ENCODE results near the gene CD58. TPM values are rescaled to one million over a fixed set of nuclear protein-coding genes. Genes with fewer than 3 reads are reported as not detected.
A peak's percentile ranks its signal among the peaks of the same experiment; 100 is the strongest.
"Not testable (repeated sequence)": the region's sequence is repeated elsewhere in the genome, so short reads cannot be mapped to it uniquely, and the experiment has no call there.

CD58 gene
- total RNA-seq = 19.8 TPM

GRCh38 chr1:116570358-116571214, at the start of gene CD58:
Gene CD58, minus strand, starts transcription at chr1:116571026. Its CDS starts 54 bp downstream, at chr1:116570972.
- peak; percentile 91 for ATAC-seq

GRCh38 chr1:116620392-116620791, 49.6 kb upstream of the CD58 start:
- not testable (repeated sequence) for ATAC-seq

GRCh38 chr1:116619106-116619505, 48.3 kb upstream of the CD58 start:
- not testable (repeated sequence) for ATAC-seq

- ATAC-seq = not testable (repeated sequence)
Observed at GRCh38 chr1:116617808-116618207, 47.0 kb upstream of the CD58 start.

- peak; percentile 20 for ATAC-seq
Observed at GRCh38 chr1:116613825-116614224, 43.0 kb upstream of the CD58 start.

GRCh38 chr1:116609801-116610371, 39.1 kb upstream of the CD58 start:
- ATAC-seq = not testable (repeated sequence)

GRCh38 chr1:116608841-116609240, 38.0 kb upstream of the CD58 start:
- ATAC-seq = not testable (repeated sequence)

GRCh38 chr1:116608151-116608550, 37.3 kb upstream of the CD58 start:
- ATAC-seq = not testable (repeated sequence)

GRCh38 chr1:116607463-116607862, 36.6 kb upstream of the CD58 start:
- not testable (repeated sequence) for ATAC-seq

GRCh38 chr1:116606067-116606466, 35.2 kb upstream of the CD58 start:
- ATAC-seq = peak; percentile 49

GRCh38 chr1:116605315-116605714, 34.5 kb upstream of the CD58 start:
- ATAC-seq = no peak

- not testable (repeated sequence) for ATAC-seq
Observed at GRCh38 chr1:116604408-116604807, 33.6 kb upstream of the CD58 start.

- not testable (repeated sequence) for ATAC-seq
Observed at GRCh38 chr1:116603646-116604045, 32.8 kb upstream of the CD58 start.

- ATAC-seq = not testable (repeated sequence)
Observed at GRCh38 chr1:116599369-116599768, 28.5 kb upstream of the CD58 start.

GRCh38 chr1:116598420-116599036, 27.7 kb upstream of the CD58 start:
- peak; percentile 44 for ATAC-seq

GRCh38 chr1:116597388-116597787, 26.6 kb upstream of the CD58 start:
- ATAC-seq = not testable (repeated sequence)

- ATAC-seq = not testable (repeated sequence)
Observed at GRCh38 chr1:116596742-116597307, 26.0 kb upstream of the CD58 start.

- ATAC-seq = peak; percentile 27
Observed at GRCh38 chr1:116595946-116596741, 25.3 kb upstream of the CD58 start.

- ATAC-seq = not testable (repeated sequence)
Observed at GRCh38 chr1:116595065-116595840, 24.4 kb upstream of the CD58 start.

GRCh38 chr1:116593977-116594376, 23.2 kb upstream of the CD58 start:
- not testable (repeated sequence) for ATAC-seq

GRCh38 chr1:116593401-116593800, 22.6 kb upstream of the CD58 start:
- ATAC-seq = not testable (repeated sequence)

All from esophagus mucosa (tissue), 1 donor.